ENCODE results near the gene JAM3. TPM values are rescaled to one million over a fixed set of nuclear protein-coding genes. Genes with fewer than 3 reads are reported as not detected.

Gene JAM3
- total and polyA plus RNA-seq, 10 of the 15 experiments (the other 5 are each of a cell fraction or from before 2014, with no cell fraction given) = 0.04 to 1.1 (median 0.32) TPM; not detected in 1

DNA sequence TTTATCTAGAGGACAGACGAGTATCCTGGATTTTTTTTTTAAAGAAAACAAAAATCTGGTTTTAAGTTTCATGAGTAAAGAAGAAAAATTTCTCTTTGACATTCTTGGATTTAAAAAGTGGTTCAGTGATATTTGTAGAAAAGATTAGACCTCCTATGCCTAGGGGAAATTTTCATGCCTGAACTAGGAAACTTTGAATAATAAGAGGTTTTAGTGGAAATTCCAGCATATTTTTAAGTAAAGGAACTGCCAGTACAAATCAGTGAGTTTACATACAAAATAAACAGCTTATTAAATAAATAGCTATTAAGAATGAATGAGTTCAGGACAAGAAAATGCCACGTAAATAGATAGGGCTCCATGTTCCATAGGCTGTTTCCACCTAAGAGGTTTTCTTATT lies 17.5 kb downstream of the JAM3 start:
- H3K9me3 ChIP-seq (replicated peaks; ENCODE audit: control insufficient read depth, insufficient read depth, low read length) = peaks cover 1% of the 10 kb centered on the region; the same call in 1 of the 3 replicates
- 2% methylated on average over 2 of the region's 2 CpGs for WGBS (ENCODE audit: insufficient coverage, insufficient replicate concordance, low lambda C conversion rate, missing lambda C conversion rate)
- no TSS peak for BruUV-seq (replicated peaks)
- FAIRE-seq (no peak), ATAC-seq (no peak), DNase-seq (ENCODE audit: low read depth, low spot score) (no peak)
- no peaks in the 10 kb centered on the region for H3K79me2 ChIP-seq (ENCODE audit: control insufficient read depth, insufficient read depth, low read length)
- no peak overlapping the region for H3K9ac ChIP-seq (ENCODE audit: control insufficient read depth, insufficient read depth, low read length)
- no peak overlapping the region for H3K4me2 ChIP-seq (ENCODE audit: control insufficient read depth, insufficient read depth)
- H3K27me3 ChIP-seq (replicated peaks in 1 of 2; ENCODE audit: control insufficient read depth in 2 of 2, insufficient read depth in 2 of 2, low read length in 1 of 2) = no peaks in the 10 kb centered on the region
- no peaks in the 10 kb centered on the region for H3K36me3 ChIP-seq (ENCODE audit: control insufficient read depth in 2 of 2, insufficient read depth in 2 of 2, low read length in 1 of 2)
- intact Hi-C loops (cut with micrococcal nuclease; ENCODE audit: unreplicated experiment) (no loop called here), in situ Hi-C loops (cut with MboI) (no loop called here)
- no peaks in the 10 kb centered on the region for H4K20me1 ChIP-seq (ENCODE audit: control insufficient read depth, insufficient read depth)
- POLR2A ChIA-PET = no interaction called here
- no peaks in the 10 kb centered on the region for H3K4me1 ChIP-seq (ENCODE audit: control insufficient read depth, insufficient read depth, low read length)
- no peak overlapping the region for H2AFZ ChIP-seq (ENCODE audit: control insufficient read depth, low read depth, low read length)
- no peak overlapping the region for H3K27ac ChIP-seq (ENCODE audit: control insufficient read depth, insufficient read depth)
- RAD21 ChIA-PET (ENCODE audit: unreplicated experiment) = no interaction called here
- SMC1A ChIA-PET (ENCODE audit: uncharacterized antibody, unreplicated experiment) = no interaction called here
- CTCF ChIA-PET = interaction anchor here (1.4 kb wide), 1 partner anchor 13 kb away, joined by 3 read pairs; no protein-coding TSS in a partner anchor
- H3K4me3 ChIP-seq = no peak overlapping the region
- TF ChIP-seq, protein P1, sequence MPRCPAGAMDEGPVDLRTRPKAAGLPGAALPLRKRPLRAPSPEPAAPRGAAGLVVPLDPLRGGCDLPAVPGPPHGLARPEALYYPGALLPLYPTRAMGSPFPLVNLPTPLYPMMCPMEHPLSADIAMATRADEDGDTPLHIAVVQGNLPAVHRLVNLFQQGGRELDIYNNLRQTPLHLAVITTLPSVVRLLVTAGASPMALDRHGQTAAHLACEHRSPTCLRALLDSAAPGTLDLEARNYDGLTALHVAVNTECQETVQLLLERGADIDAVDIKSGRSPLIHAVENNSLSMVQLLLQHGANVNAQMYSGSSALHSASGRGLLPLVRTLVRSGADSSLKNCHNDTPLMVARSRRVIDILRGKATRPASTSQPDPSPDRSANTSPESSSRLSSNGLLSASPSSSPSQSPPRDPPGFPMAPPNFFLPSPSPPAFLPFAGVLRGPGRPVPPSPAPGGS (IDR thresholded peaks at IDR 0.05; ENCODE audit: borderline replicate concordance, insufficient read depth, low read depth, low read length, poor library complexity, severe bottlenecking) = no peak
- TF ChIP-seq MYC (IDR thresholded peaks at IDR 0.05; ENCODE audit: insufficient read depth, insufficient read length, insufficient replicate concordance, low read length, severe bottlenecking) (no peak), EP300 (IDR thresholded peaks at IDR 0.05; ENCODE audit: borderline replicate concordance in 1 of 2, control insufficient read depth in 1 of 2, low read depth in 2 of 2, low read length in 2 of 2) (no peak), MEF2B (IDR thresholded peaks at IDR 0.05; ENCODE audit: partially characterized antibody, poor library complexity, severe bottlenecking) (no peak), IRF4 (IDR thresholded peaks at IDR 0.05; ENCODE audit: low read depth, low read length) (no peak), KLF5 (IDR thresholded peaks at IDR 0.05; ENCODE audit: partially characterized antibody) (no peak), STAT3 (IDR thresholded peaks at IDR 0.05; ENCODE audit: low read depth, low read length) (no peak), MXI1 (IDR thresholded peaks at IDR 0.05; ENCODE audit: low read depth, low read length) (no peak), BCL11A (IDR thresholded peaks at IDR 0.05; ENCODE audit: low read depth, low read length) (no peak), ZSCAN29 (IDR thresholded peaks at IDR 0.05) (no peak), PML (IDR thresholded peaks at IDR 0.05; ENCODE audit: low read length) (no peak), ZNF384 (IDR thresholded peaks at IDR 0.05; ENCODE audit: borderline replicate concordance, low read depth, low read length) (no peak), HDGF (IDR thresholded peaks at IDR 0.05) (no peak), CEBPB (IDR thresholded peaks at IDR 0.05; ENCODE audit: borderline replicate concordance in 1 of 2, low read depth in 2 of 2, low read length in 2 of 2) (no peak)
- TF ChIP-seq, protein P2, sequence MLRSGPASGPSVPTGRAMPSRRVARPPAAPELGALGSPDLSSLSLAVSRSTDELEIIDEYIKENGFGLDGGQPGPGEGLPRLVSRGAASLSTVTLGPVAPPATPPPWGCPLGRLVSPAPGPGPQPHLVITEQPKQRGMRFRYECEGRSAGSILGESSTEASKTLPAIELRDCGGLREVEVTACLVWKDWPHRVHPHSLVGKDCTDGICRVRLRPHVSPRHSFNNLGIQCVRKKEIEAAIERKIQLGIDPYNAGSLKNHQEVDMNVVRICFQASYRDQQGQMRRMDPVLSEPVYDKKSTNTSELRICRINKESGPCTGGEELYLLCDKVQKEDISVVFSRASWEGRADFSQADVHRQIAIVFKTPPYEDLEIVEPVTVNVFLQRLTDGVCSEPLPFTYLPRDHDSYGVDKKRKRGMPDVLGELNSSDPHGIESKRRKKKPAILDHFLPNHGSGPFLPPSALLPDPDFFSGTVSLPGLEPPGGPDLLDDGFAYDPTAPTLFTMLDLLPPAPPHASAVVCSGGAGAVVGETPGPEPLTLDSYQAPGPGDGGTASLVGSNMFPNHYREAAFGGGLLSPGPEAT (IDR thresholded peaks at IDR 0.05; ENCODE audit: low read depth) = no peak
- TF ChIP-seq, protein P3, sequence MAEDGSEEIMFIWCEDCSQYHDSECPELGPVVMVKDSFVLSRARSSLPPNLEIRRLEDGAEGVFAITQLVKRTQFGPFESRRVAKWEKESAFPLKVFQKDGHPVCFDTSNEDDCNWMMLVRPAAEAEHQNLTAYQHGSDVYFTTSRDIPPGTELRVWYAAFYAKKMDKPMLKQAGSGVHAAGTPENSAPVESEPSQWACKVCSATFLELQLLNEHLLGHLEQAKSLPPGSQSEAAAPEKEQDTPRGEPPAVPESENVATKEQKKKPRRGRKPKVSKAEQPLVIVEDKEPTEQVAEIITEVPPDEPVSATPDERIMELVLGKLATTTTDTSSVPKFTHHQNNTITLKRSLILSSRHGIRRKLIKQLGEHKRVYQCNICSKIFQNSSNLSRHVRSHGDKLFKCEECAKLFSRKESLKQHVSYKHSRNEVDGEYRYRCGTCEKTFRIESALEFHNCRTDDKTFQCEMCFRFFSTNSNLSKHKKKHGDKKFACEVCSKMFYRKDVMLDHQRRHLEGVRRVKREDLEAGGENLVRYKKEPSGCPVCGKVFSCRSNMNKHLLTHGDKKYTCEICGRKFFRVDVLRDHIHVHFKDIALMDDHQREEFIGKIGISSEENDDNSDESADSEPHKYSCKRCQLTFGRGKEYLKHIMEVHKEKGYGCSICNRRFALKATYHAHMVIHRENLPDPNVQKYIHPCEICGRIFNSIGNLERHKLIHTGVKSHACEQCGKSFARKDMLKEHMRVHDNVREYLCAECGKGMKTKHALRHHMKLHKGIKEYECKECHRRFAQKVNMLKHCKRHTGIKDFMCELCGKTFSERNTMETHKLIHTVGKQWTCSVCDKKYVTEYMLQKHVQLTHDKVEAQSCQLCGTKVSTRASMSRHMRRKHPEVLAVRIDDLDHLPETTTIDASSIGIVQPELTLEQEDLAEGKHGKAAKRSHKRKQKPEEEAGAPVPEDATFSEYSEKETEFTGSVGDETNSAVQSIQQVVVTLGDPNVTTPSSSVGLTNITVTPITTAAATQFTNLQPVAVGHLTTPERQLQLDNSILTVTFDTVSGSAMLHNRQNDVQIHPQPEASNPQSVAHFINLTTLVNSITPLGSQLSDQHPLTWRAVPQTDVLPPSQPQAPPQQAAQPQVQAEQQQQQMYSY (CRISPR knock-in tag; IDR thresholded peaks at IDR 0.05) = no peak
- TF ChIP-seq, protein P4, sequence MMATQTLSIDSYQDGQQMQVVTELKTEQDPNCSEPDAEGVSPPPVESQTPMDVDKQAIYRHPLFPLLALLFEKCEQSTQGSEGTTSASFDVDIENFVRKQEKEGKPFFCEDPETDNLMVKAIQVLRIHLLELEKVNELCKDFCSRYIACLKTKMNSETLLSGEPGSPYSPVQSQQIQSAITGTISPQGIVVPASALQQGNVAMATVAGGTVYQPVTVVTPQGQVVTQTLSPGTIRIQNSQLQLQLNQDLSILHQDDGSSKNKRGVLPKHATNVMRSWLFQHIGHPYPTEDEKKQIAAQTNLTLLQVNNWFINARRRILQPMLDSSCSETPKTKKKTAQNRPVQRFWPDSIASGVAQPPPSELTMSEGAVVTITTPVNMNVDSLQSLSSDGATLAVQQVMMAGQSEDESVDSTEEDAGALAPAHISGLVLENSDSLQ (IDR thresholded peaks at IDR 0.05) = no peak

Measured in GM12878 (cell line).